NCI-H2081 treated with DMSO at 0.1 percent for 48 hours (cell line): ENCODE measurements around the gene ERGIC3.

ENCODE experiments used
- DNase-seq: peaks from one replicate; lab custom pipeline; 2025; lab: John Stamatoyannopoulos, UW

Gene ERGIC3

DNA sequence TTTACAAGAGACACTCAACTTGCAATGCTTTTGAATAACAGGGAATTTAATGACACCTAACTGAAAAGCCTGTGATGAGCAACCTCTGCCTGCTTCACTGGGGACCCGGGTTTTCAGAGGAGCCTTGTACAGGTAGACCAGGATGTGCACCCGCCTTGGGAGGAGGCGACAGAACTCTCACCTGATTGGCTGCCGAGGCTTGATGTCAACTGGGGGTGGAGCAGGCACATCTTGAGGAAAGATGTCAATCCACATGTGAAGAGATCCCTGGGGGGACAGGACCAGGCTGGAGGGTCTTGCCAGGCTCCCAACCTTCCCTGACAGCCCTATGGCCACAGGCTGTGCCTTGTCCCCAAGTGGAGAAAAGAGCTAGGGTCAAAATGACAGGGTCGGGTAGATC lies 19.8 kb downstream of the ERGIC3 start:
- DNase-seq: no peak

DNA sequence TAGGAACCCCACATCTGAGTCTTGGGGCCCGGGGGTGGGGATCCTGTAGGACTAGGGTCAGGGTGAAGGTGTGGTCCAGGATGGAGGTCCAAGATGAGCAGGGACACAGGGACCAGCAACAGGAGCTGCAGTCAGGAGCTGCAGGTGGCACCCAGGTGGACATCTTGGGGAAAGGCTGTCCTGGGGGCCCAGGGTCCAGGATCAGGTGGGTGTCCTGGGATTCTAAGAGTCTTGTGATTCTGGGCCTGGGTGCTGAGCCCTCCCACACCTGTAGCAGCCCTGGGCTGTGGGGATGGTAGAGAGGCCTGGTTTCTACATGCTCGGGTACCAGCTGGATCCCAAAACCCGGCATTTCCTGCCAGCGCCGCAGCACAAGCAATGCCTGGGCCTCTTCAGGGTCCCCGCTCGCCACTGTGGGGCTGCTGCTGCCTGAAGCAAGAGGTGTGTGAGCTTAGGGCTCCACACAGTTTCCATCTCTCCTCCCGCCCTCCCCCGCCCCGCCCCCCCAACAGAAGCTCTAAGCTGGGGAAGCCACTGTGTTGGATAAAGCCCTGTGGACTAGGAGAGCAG lies 20.7 kb downstream of the ERGIC3 start:
- DNase-seq: no peak

DNA sequence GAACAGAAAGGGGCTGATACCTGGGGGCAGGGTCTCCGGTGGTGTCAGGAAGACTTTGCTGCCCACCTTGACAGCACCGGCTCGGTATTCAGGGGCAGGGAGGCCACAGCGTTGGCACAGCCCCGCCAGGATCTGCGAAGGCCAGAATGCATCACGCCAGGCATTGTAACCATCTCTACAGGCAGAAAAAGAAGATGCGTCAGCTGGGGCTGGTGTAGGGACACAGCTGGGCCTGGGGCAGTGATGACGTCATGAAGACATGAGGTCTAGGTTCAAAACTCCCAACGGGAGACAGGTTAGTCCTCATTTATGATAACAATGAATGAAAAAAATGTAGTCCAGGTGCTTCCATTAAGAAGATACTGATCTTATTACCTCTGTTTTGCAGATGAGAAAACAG lies 22.0 kb downstream of the ERGIC3 start:
- no peak for DNase-seq

GRCh38 chr20:35564905-35565304 lies 23.0 kb downstream of the ERGIC3 start:
- no peak for DNase-seq

GRCh38 chr20:35568645-35569044 lies 26.8 kb downstream of the ERGIC3 start:
- DNase-seq: no peak

- no peak for DNase-seq
Measured at GRCh38 chr20:35571555-35571954, 29.7 kb downstream of the ERGIC3 start.

DNA sequence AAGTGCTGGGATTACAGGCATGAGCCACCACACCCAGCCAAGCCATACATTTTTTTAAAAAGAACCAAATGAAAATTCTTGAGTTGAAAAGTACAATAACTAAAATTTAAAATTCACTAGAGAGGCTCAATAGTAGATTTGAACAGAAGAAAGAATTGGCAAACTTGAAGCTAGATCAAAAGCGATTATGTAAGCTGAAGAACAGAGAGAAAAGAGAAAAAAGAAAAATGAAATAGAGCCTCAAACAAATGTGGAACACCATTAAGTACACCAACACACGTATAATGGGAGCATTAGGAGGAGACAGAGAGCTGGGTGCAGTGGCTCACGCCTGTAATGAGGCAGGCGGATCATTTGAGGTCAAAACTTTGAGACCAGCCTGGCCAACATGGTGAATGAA lies 31.0 kb downstream of the ERGIC3 start:
- no peak for DNase-seq

GRCh38 chr20:35575958-35576357 lies 34.1 kb downstream of the ERGIC3 start:
- no peak for DNase-seq

- no peak for DNase-seq
Measured at GRCh38 chr20:35576816-35577215, 34.9 kb downstream of the ERGIC3 start.

DNA sequence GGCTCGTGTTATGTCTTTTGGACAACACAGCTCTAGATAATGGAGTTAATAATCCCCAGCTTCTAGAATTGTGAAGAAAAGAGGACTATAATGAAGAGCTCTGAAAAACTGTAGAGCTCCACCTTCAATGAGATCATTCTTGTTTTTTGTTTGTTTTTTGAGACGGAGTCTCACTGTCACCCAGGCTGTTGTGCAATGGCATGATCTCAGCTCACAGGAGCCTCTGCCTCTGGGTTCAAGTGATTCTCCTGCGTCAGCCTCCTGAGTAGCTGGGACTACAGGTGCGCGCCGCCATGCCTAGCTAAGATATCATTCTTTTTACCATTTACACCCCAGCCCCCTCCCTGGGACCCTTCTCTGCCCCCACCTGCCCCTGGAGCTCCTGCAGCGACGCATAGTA lies 36.6 kb downstream of the ERGIC3 start:
- DNase-seq: no peak

DNA sequence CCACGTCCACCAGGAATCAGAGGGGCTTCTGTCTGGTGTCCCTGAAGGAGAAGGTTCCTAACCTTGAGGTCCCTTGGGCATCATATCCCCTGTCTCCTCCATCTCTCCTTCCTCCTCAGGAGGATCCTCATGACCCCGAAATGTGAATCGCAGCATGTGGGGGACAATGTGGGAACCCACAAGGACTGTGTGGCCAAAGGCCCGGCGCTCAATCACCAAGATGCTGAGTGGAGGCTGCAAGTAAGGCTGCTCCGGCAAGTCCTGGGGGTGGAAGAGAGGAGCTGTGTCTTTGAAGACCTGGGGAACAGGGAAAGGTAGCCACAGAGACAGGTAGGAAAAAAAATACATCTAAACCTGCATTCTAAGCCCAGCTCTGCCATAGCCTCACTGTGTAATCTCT lies 37.3 kb downstream of the ERGIC3 start:
- DNase-seq: no peak

GRCh38 chr20:35582131-35582530 lies 40.3 kb downstream of the ERGIC3 start:
- DNase-seq: no peak

DNA sequence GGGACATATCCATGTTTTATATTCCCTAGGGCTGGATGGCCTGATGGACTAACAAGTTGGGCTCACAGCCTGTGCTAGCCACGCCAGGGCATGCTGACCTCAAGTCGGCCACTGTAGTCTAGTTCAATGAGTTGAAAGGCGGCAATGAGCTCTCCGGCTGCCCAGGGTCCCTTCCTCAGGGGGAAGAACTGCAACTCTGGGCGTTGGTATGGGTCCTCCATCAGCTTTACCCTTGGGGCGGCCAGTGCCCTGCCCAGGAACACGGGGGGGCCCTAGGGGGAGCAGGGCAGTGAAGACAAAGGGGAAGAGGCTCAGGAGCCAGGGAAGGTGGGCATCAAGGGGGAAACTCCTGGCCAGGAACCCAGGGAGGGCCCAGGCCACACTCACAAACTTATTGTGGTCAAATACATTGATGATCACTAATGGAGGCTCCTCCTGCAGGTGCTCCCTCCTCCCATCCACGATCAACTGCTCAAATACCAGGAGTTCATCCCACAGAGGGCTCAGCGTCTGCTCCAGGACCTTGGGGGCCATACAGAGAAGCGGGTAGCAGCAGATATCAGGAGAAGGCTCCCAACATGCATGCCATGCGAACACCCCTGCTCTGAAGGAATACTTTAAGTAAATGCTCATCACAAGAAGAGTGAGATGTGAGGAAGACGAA lies 41.0 kb downstream of the ERGIC3 start:
- no peak for DNase-seq

DNA sequence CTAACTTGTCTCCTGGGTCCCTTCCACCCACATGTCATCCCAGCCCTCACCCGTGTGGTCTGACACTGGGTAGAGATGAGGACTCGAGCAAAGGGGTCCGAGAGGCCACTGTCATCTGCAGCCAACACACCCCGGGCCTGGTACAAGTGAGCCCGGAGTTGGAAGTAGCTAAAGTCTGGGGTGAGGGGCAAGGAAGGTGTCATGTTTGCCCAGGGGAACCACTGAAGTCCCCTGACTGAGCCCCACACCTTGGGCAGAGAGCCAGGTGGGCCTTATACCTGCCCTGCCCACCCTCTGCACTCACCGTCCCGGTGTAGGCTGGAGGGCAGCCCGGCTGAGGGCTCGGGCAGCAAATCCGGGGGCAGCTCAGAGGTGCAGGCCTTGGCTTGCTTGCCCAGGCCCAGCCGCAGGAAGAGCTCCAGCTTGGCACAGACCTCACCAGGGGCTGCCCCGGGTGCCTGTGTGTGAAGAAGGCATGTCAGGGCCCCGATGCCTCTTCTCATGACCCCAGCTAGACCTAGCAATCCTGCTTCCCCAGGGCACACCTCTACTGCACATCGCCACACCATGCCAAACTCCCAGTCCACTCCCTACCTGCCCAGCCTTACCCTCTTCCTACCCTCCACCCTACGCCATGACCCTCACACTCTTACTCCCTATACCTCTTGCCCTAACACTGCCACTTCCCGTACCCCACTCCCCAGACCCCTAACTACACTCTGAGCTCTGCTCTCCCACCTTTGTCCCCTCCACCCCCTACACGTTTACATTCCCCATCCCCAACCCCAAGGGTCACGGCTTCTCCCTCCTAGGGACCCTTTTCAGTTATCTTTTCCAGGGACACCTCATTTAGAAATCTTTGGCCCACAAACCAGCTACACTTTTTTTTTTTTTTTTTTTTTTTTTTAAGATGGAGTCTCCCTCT lies 42.0 kb downstream of the ERGIC3 start:
- no peak for DNase-seq

GRCh38 chr20:35586751-35587425 lies 45.0 kb downstream of the ERGIC3 start:
- no peak for DNase-seq

GRCh38 chr20:35587436-35587835 lies 45.6 kb downstream of the ERGIC3 start:
- no peak for DNase-seq

DNA sequence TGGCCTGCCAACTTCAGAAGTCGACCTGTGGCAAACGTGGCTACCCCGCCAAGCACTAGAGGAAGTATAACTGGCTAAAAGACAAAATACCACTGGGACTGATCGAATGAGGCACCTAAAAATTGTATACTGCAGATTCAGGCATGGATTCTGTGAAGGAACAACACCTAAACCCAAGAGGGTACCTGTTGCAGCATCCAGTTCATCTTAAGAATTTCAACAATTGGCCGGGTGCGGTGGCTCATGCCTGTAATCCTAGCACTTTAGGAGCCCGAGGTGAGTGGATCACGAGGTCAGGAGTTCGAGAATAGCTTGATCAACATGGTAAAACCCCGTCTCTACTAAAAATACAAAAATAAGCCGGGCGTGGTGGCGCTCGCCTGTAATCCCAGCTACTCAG lies 46.5 kb downstream of the ERGIC3 start:
- DNase-seq: no peak

DNA sequence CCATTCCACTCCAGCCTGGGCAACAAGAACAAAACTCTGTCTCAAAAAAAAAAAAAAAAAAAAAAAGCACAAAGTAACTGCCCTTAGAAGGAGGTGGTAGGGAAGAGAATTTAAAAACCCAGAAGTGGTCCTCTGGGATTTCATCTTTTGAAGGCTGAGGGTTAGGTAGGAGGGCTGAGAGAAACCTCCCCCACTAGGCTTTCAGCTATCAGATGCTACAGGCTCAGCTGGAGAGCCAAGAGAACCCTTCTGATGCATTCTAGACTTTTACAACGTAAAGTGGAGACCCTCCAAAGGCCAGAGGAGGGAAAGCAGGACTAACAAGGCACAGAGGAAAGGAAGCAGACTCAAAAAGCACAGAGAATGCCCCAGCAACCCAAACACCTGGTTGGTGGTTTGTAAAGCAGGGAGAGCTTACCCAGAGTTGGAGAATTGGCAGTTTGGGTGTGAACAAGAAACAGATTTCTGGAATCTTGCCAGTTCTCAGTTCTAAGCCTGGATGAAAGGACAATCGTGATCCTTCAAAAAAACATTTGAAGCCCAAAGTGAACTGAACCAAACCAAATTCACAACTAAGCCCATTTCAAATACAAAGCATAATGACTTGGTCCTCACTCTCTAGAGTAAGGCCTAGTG lies 50.6 kb downstream of the ERGIC3 start:
- DNase-seq: no peak

DNA sequence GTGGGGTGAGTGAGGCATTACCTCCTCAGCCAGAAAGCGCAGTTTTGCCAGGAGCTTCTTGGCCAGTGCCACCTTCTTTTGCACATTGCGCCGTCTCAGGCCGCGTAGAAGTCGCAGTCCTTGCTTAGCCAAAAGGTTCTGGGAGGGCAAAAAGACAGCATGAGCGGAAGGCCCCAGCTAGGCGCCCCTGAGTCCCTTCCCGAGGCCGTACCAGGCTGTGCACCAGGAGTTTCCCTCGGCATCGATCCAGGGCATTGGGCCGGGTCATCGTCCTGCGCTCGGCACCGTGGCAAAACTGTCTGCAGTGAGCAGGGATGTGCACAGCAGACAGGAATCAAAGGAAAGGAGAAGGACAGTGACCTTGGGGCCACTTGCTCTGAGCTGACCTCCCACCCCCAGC lies 53.6 kb downstream of the ERGIC3 start:
- DNase-seq: no peak

GRCh38 chr20:35595901-35596300 lies 54.0 kb downstream of the ERGIC3 start:
- no peak for DNase-seq

GRCh38 chr20:35597186-35597585 lies 55.3 kb downstream of the ERGIC3 start:
- no peak for DNase-seq

DNA sequence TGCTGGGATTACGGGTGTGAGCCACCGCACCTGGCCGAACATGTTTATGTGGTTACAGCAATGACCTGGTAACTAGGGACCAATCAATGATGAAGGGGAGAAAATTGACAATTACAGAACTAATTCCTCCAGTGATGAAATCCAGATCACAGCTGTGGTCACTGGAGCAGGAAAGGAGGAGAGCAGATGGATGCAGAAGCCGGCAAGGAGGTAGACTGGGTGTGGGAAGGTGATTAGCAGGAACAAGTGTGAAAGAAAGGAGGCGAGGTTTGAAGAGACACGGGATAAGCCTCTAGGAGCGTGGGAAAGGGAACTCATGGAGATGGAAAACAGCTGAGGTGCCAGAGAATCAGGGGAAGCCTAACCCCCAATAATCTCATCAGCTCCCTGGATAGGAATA lies 56.6 kb downstream of the ERGIC3 start:
- no peak for DNase-seq
